SK-N-SH (cell line): ENCODE results near the gene RPH3AL. TPM values are rescaled to one million over a fixed set of nuclear protein-coding genes. Genes with fewer than 3 reads are reported as not detected.

Experiments
- CTCF ChIA-PET: fragments of 300-600, 350-600 bp; formaldehyde crosslinking; extraction: SDS; loops from one replicate; lab custom pipeline; 2021; lab: Yijun Ruan, JAX
- POLR2A ChIA-PET: fragments of 350-600 bp; sonication (Branson Sonifier 250); formaldehyde crosslinking; extraction: SDS; loops from one replicate; lab custom pipeline; 2020; ENCODE audit warnings: antibody characterized with exemption, inconsistent platforms; lab: Yijun Ruan, JAX
- DNase-seq: peaks from one replicate; pipeline ENCODE4 v3.0.0; 2012
- H2AFZ ChIP-seq: fragments of 200-600 bp; sonication (generic); 2 replicates; pipeline ENCODE4 v1.8.1; 2016; ENCODE audit warnings: antibody characterized with exemption, mild to moderate bottlenecking, low read depth
- H3F3A ChIP-seq: fragments of 200-600 bp; sonication (generic); replicated peaks from 2 replicates; pipeline ENCODE3; 2016; ENCODE audit warnings: antibody characterized with exemption, mild to moderate bottlenecking; ENCODE audit not compliant: insufficient read depth
- H3K27ac ChIP-seq, 2 experiments: fragments of 200-500 bp in 1 of 2; fragments of 200-600 bp in 1 of 2; sonication (Bioruptor generic) in 1 of 2; sonication (generic), shearing (Covaris generic) in 1 of 2; 2 replicates each; pipeline versions ENCODE4 v1.5.1 to v1.6.1; 2014 to 2016; ENCODE audit warnings: low read depth in 2 of 2, inconsistent platforms in 1 of 2, low read length in 1 of 2, mild to moderate bottlenecking in 1 of 2, mixed read lengths in 1 of 2
- H3K27me3 ChIP-seq: fragments of 200-600 bp; sonication (generic), shearing (Covaris generic); 2 replicates; pipeline ENCODE4 v1.6.1; 2016; ENCODE audit warnings: mixed run types; ENCODE audit not compliant: insufficient read depth
- H3K36me3 ChIP-seq, 2 experiments: fragments of 200-500 bp in 1 of 2; fragments of 200-600 bp in 1 of 2; sonication (Bioruptor generic) in 1 of 2; sonication (generic) in 1 of 2; replicated peaks in 1 of 2; 2 replicates each; pipeline versions ENCODE3 to v1.5.1; 2014 to 2016; ENCODE audit warnings: low read length in 1 of 2, mild to moderate bottlenecking in 1 of 2; ENCODE audit not compliant: insufficient read depth in 2 of 2, control insufficient read depth in 1 of 2
- H3K4me1 ChIP-seq, 2 experiments: fragments of 200-500 bp in 1 of 2; fragments of 200-600 bp in 1 of 2; sonication (Bioruptor generic) in 1 of 2; sonication (generic), shearing (Covaris generic) in 1 of 2; 2 replicates each; pipeline versions ENCODE4 v1.5.1 to v1.6.1; 2014 to 2016; ENCODE audit warnings: low read depth in 1 of 2, low read length in 1 of 2, mixed run types in 1 of 2; ENCODE audit not compliant: insufficient read depth in 2 of 2, control insufficient read depth in 1 of 2
- H3K4me2 ChIP-seq: fragments of 200-600 bp; sonication (generic), shearing (Covaris generic); 2 replicates; pipeline ENCODE4 v1.6.1; 2017; ENCODE audit warnings: mixed run types
- H3K4me3 ChIP-seq, 2 experiments: fragments of 200-500 bp in 1 of 2; fragments of 200-600 bp in 1 of 2; sonication (Bioruptor generic) in 1 of 2; sonication (generic), shearing (Covaris generic) in 1 of 2; 2 replicates each; pipeline versions ENCODE4 v1.5.1 to v1.8.1; 2014 to 2016; ENCODE audit warnings: low read depth in 2 of 2, inconsistent platforms in 1 of 2, low read length in 1 of 2, mild to moderate bottlenecking in 1 of 2, mixed read lengths in 1 of 2, moderate library complexity in 1 of 2
- H3K79me2 ChIP-seq: fragments of 200-600 bp; sonication (generic); 2 replicates; pipeline ENCODE4 v1.8.1; 2017; ENCODE audit warnings: mild to moderate bottlenecking; ENCODE audit not compliant: insufficient read depth
- H3K9ac ChIP-seq: fragments of 200-600 bp; sonication (generic); 2 replicates; pipeline ENCODE4 v1.6.1; 2017; ENCODE audit warnings: mixed run types
- H3K9me2 ChIP-seq: fragments of 200-600 bp; sonication (generic); 2 replicates; pipeline ENCODE4 v1.6.1; 2017; ENCODE audit warnings: mixed run types
- H3K9me3 ChIP-seq: fragments of 200-600 bp; sonication (generic); 2 replicates; pipeline ENCODE4 v1.6.1; 2017; ENCODE audit warnings: mixed run types, mild to moderate bottlenecking, moderate library complexity
- H4K20me1 ChIP-seq: fragments of 200-600 bp; sonication (generic); 2 replicates; pipeline ENCODE4 v1.6.1; 2017; ENCODE audit warnings: mild to moderate bottlenecking, mixed run types; ENCODE audit not compliant: insufficient read depth
- CTCF ChIP-seq: fragments of 200-600 bp; sonication (generic); IDR thresholded peaks from 2 replicates; pipeline ENCODE4 v1.6.1; 2017; ENCODE audit warnings: antibody characterized with exemption, mild to moderate bottlenecking, moderate library complexity
- EZH2phosphoT487 ChIP-seq: fragments of 200-600 bp; sonication (generic); IDR thresholded peaks from 2 replicates; pipeline ENCODE4 v1.6.1; 2017; ENCODE audit warnings: low read depth, mixed run types, mild to moderate bottlenecking, antibody characterized with exemption, moderate library complexity, borderline replicate concordance
- FOXJ3 ChIP-seq: sonication (generic); formaldehyde crosslinking; IDR thresholded peaks from 2 replicates; pipeline ENCODE4 v1.5.1; 2020; ENCODE audit warnings: mild to moderate bottlenecking, missing genetic modification reagents
- FOXM1 ChIP-seq: IDR thresholded peaks from 2 replicates; pipeline ENCODE4 v1.4.0; 2012; ENCODE audit warnings: low read depth, mild to moderate bottlenecking
- GABPA ChIP-seq: IDR thresholded peaks from 2 replicates; pipeline ENCODE4 v1.4.0; 2012; ENCODE audit warnings: low read depth, mild to moderate bottlenecking
- JUND ChIP-seq: IDR thresholded peaks from 2 replicates; pipeline ENCODE4 v1.4.0; 2012
- MAX ChIP-seq: IDR thresholded peaks from 2 replicates; pipeline ENCODE4 v1.4.0; 2012; ENCODE audit warnings: low read depth
- NFIC ChIP-seq: IDR thresholded peaks from 2 replicates; pipeline ENCODE4 v1.4.0; 2012; ENCODE audit warnings: borderline replicate concordance
- RAD21 ChIP-seq: IDR thresholded peaks from 2 replicates; pipeline ENCODE4 v1.6.1; 2012; ENCODE audit warnings: mild to moderate bottlenecking, low read length
- SIN3A ChIP-seq: IDR thresholded peaks from 2 replicates; pipeline ENCODE4 v1.6.1; 2012; ENCODE audit warnings: low read depth, mild to moderate bottlenecking, low read length, moderate library complexity, borderline replicate concordance
- SMC3 ChIP-seq: IDR thresholded peaks from 2 replicates; pipeline ENCODE4 v1.6.1; 2012; ENCODE audit warnings: low read depth, low read length, improper control_type of control experiment
- TAF1 ChIP-seq: IDR thresholded peaks from 2 replicates; pipeline ENCODE4 v1.6.1; 2012; ENCODE audit warnings: low read depth, mild to moderate bottlenecking, low read length, moderate library complexity, borderline replicate concordance
- TCF12 ChIP-seq: IDR thresholded peaks from 2 replicates; pipeline ENCODE4 v1.4.0; 2012
- TEAD4 ChIP-seq: IDR thresholded peaks from 2 replicates; pipeline ENCODE4 v1.4.0; 2012; ENCODE audit warnings: mild to moderate bottlenecking, borderline replicate concordance; ENCODE audit not compliant: insufficient read depth
- USF2 ChIP-seq: fragments of 150-350 bp; IDR thresholded peaks from 2 replicates; pipeline ENCODE4 v1.6.1; 2017; ENCODE audit warnings: antibody characterized with exemption, low read length, low read depth, borderline replicate concordance
- YY1 ChIP-seq: IDR thresholded peaks from 2 replicates; pipeline ENCODE4 v1.4.0; 2012; ENCODE audit warnings: low read depth, mild to moderate bottlenecking
- ZBTB33 ChIP-seq: IDR thresholded peaks from 2 replicates; pipeline ENCODE4 v1.4.0; 2012; ENCODE audit warnings: low read depth, borderline replicate concordance
- WGBS: methylation state at CpG from one replicate; pipeline ENCODE4 v1.1.6; 2017; ENCODE audit warnings: low lambda C conversion rate; 5-methylcytosine and 5-hydroxymethylcytosine counted together
- polyA plus RNA-seq, 3 experiments: library from polyadenylated mRNA; depleted of rRNA; stranded (reverse); fragments of >200 nt; gene quantifications; 2 replicates each; pipeline ENCODE4 v1.2.3, GENCODE V29; 2012

Gene RPH3AL
- polyA plus RNA-seq, 1 of the 3 experiments (the other 2 are of a cell fraction): 2.9 TPM

DNA sequence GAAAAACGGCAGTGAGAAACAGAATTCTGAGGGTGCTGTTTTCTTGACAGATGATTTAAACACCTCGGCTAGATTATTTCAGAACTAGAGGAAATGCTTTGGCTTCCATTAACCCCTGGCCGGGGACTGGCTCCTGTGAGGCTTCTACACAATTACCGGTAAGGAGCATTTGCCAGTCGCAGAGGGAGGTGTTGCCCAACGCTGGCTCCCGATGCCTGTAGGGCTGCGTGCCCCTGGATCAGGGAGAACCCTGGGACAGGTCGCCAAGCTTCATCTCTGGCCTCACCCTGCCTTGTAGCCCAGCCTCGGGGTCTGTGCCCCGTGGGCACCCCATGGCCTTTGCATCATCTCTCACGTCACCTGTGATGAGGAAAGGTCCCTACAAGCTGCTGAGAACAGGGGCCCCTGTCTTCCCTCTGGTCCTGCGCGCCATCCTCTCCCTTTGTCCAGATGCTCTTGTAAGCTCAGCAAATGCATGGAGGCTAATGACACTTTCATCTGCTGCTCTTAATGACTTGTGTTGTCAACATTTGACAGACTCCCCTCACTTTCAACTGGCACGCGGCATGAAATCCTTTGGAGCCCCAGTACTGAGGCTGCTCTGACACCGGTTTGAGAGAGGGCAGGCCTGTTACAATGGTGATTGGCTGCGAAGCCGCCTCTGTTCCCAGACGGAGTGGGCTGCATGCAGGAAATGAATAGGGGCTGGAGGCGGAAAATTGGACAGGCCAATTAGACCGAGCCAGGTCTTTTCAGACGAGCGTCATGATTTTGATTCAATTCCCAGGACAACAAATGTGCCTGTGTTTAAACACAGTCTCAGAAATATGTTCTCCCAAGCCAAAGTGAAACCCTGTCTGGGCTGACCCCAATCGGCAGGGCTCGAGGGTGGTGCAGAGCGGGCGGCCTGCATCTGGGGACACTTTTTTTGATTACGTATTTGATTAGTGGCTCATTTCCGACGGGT, 85.6 kb downstream of the RPH3AL start:
- Histone ChIP-seq H3K27me3 (no peaks in the 10 kb centered on the region), H3K9ac (no peak overlapping the region), H4K20me1 (no peaks in the 10 kb centered on the region), H3K36me3 (no peaks in the 10 kb centered on the region), H3K4me1 (peaks cover 0 to 5% of the 10 kb centered on the region in 2 experiments; a peak in 1 of 4 replicates), H3K9me2 (no peaks in the 10 kb centered on the region), H3K4me3 (no peak overlapping the region), H3K79me2 (no peaks in the 10 kb centered on the region), H2AFZ (no peak overlapping the region), H3K9me3 (no peaks in the 10 kb centered on the region), H3K27ac (no peak overlapping the region; a peak in 1 of 4 replicates), H3K4me2 (no peak overlapping the region), H3F3A (no peaks in the 10 kb centered on the region)
- ChIA-PET CTCF (interaction anchor here (2.8 kb wide), 1 partner anchor 119 kb away, joined by 7 read pairs; no protein-coding TSS in a partner anchor), POLR2A (no interaction called here)
- WGBS: 60% methylated on average over 26 of the region's 31 CpGs
- TF ChIP-seq RAD21 (no peak), FOXJ3 (CRISPR knock-in tag) (no peak), YY1 (no peak), JUND (no peak), MAX (no peak), EZH2phosphoT487 (no peak), GABPA (no peak), CTCF (no peak), USF2 (no peak), NFIC (no peak), TAF1 (no peak), SIN3A (no peak), FOXM1 (no peak), SMC3 (no peak), ZBTB33 (no peak), TCF12 (no peak), TEAD4 (no peak)
- DNase-seq: peak; percentile 57
